ENCODE data around the gene STEAP1B. TPM values are rescaled to one million over a fixed set of nuclear protein-coding genes. Genes with fewer than 3 reads are reported as not detected.

STEAP1B gene
- total and polyA plus RNA-seq, 3 experiments from 2014 or later = 0.20 TPM; not detected in 2

- Mint-ChIP-seq H3K4me3 (no peak overlapping the region), H3K27me3 (peaks cover 0 to 5% of the 10 kb centered on the region in 2 donors), H3K4me1 (peaks cover 19 to 22% (median 19%) of the 10 kb centered on the region in 3 donors), H3K9me3 (peaks cover 0 to 3% (median 0%) of the 10 kb centered on the region in 5 donors), H3K36me3 (peaks cover 0 to 5% (median 2%) of the 10 kb centered on the region in 3 donors), H3K27ac (no peak overlapping the region)
- no peak for DNase-seq
- Histone ChIP-seq H3K4me1 (ENCODE audit: insufficient read depth, low read length) (peaks cover 10% of the 10 kb centered on the region), H3K27ac (ENCODE audit: low read depth, low read length) (no peak overlapping the region), H3K9me3 (ENCODE audit: low read length) (no peaks in the 10 kb centered on the region), H3K4me3 (ENCODE audit: low read length) (no peak overlapping the region), H3K36me3 (ENCODE audit: insufficient read depth, low read length) (no peaks in the 10 kb centered on the region), H3K27me3 (ENCODE audit: insufficient read depth, low read length, poor library complexity, severe bottlenecking) (no peaks in the 10 kb centered on the region)
- POLR2A ChIA-PET = no interaction called here
- CTCF ChIA-PET = no interaction called here
These were observed 93.3 kb downstream of the STEAP1B start for GRCh38 chr7:22406715-22407114.

GRCh38 chr7:22404421-22405023 is 95.5 kb downstream of the STEAP1B start:
- Histone ChIP-seq H3K4me1 (ENCODE audit: insufficient read depth, low read length) (peaks cover 10% of the 10 kb centered on the region), H3K4me3 (ENCODE audit: low read length) (no peak overlapping the region), H3K36me3 (ENCODE audit: insufficient read depth, low read length) (no peaks in the 10 kb centered on the region), H3K27me3 (ENCODE audit: insufficient read depth, low read length, poor library complexity, severe bottlenecking) (no peaks in the 10 kb centered on the region), H3K27ac (ENCODE audit: low read depth, low read length) (no peak overlapping the region), H3K9me3 (ENCODE audit: low read length) (no peaks in the 10 kb centered on the region)
- Mint-ChIP-seq H3K27ac (no peak overlapping the region), H3K4me3 (no peak overlapping the region), H3K4me1 (peaks cover 23 to 28% (median 24%) of the 10 kb centered on the region in 3 donors), H3K36me3 (peaks cover 0 to 5% (median 2%) of the 10 kb centered on the region in 3 donors), H3K9me3 (peaks cover 0 to 3% (median 0%) of the 10 kb centered on the region in 5 donors), H3K27me3 (no peaks in the 10 kb centered on the region)
- ChIA-PET POLR2A (no interaction called here), CTCF (no interaction called here)
- no peak for DNase-seq

- Histone ChIP-seq H3K4me3 (ENCODE audit: low read length) (no peak overlapping the region), H3K27ac (ENCODE audit: low read depth, low read length) (no peak overlapping the region), H3K9me3 (ENCODE audit: low read length) (no peaks in the 10 kb centered on the region), H3K4me1 (ENCODE audit: insufficient read depth, low read length) (peaks cover 10% of the 10 kb centered on the region), H3K36me3 (ENCODE audit: insufficient read depth, low read length) (no peaks in the 10 kb centered on the region), H3K27me3 (ENCODE audit: insufficient read depth, low read length, poor library complexity, severe bottlenecking) (no peaks in the 10 kb centered on the region)
- H3K4me3 Mint-ChIP-seq = peak overlapping the region in 1 of 7 donors; percentile 44
- peaks cover 0 to 3% (median 0%) of the 10 kb centered on the region in 5 donors for H3K9me3 Mint-ChIP-seq
- ChIA-PET CTCF (interaction anchor here (1.0 kb wide), 1 partner anchor 13 kb away, joined by 3 read pairs; no protein-coding TSS in a partner anchor), POLR2A (interaction anchor here (0.6 kb wide), 1 partner anchor 8 kb away, joined by 3 read pairs; no protein-coding TSS in a partner anchor)
- peaks cover 0 to 5% (median 2%) of the 10 kb centered on the region in 3 donors for H3K36me3 Mint-ChIP-seq
- H3K27ac Mint-ChIP-seq = peak overlapping the region in 5 of 8 donors; percentile 21 to 78 (median 52)
- peaks cover 23 to 28% (median 24%) of the 10 kb centered on the region in 3 donors for H3K4me1 Mint-ChIP-seq
- no peaks in the 10 kb centered on the region for H3K27me3 Mint-ChIP-seq
- DNase-seq = no peak
These were observed 96.6 kb downstream of the STEAP1B start for GRCh38 chr7:22403344-22403743.

- no peaks in the 10 kb centered on the region for H3K36me3 ChIP-seq (ENCODE audit: insufficient read depth, low read length)
- ChIA-PET POLR2A (no interaction called here), CTCF (no interaction called here)
- H3K9me3 ChIP-seq (ENCODE audit: low read length) = no peaks in the 10 kb centered on the region
- H3K4me3 Mint-ChIP-seq = peak overlapping the region in 6 of 7 donors; percentile 9 to 71 (median 46)
- no peak overlapping the region for H3K4me3 ChIP-seq (ENCODE audit: low read length)
- H3K36me3 Mint-ChIP-seq = peaks cover 0 to 2% (median 2%) of the 10 kb centered on the region in 3 donors
- no peaks in the 10 kb centered on the region for H3K27me3 ChIP-seq (ENCODE audit: insufficient read depth, low read length, poor library complexity, severe bottlenecking)
- no peaks in the 10 kb centered on the region for H3K27me3 Mint-ChIP-seq
- H3K27ac Mint-ChIP-seq = peak overlapping the region in 7 of 8 donors; percentile 54 to 88 (median 86)
- no peak overlapping the region for H3K27ac ChIP-seq (ENCODE audit: low read depth, low read length)
- peaks cover 10% of the 10 kb centered on the region for H3K4me1 ChIP-seq (ENCODE audit: insufficient read depth, low read length)
- peaks cover 23 to 28% (median 24%) of the 10 kb centered on the region in 3 donors for H3K4me1 Mint-ChIP-seq
- DNase-seq = no peak
- peaks cover 0 to 2% (median 0%) of the 10 kb centered on the region in 5 donors for H3K9me3 Mint-ChIP-seq
These were observed 97.7 kb downstream of the STEAP1B start for GRCh38 chr7:22402250-22402649.

GRCh38 chr7:22400936-22401553 is 98.9 kb downstream of the STEAP1B start:
- Histone ChIP-seq H3K36me3 (ENCODE audit: insufficient read depth, low read length) (no peaks in the 10 kb centered on the region), H3K27ac (ENCODE audit: low read depth, low read length) (no peak overlapping the region), H3K4me3 (ENCODE audit: low read length) (no peak overlapping the region), H3K27me3 (ENCODE audit: insufficient read depth, low read length, poor library complexity, severe bottlenecking) (no peaks in the 10 kb centered on the region), H3K9me3 (ENCODE audit: low read length) (no peaks in the 10 kb centered on the region), H3K4me1 (ENCODE audit: insufficient read depth, low read length) (peaks cover 10% of the 10 kb centered on the region)
- no peaks in the 10 kb centered on the region for H3K9me3 Mint-ChIP-seq
- H3K4me3 Mint-ChIP-seq = peak overlapping the region in 1 of 7 donors; percentile 9
- peak overlapping the region in 4 of 8 donors; percentile 37 to 73 (median 56) for H3K27ac Mint-ChIP-seq
- H3K36me3 Mint-ChIP-seq = peaks cover 0 to 2% (median 0%) of the 10 kb centered on the region in 3 donors
- ChIA-PET POLR2A (no interaction called here), CTCF (no interaction called here)
- peaks cover 23 to 28% (median 24%) of the 10 kb centered on the region in 3 donors for H3K4me1 Mint-ChIP-seq
- H3K27me3 Mint-ChIP-seq = no peaks in the 10 kb centered on the region
- no peak for DNase-seq

GRCh38 chr7:22400150-22400814 is 99.7 kb downstream of the STEAP1B start:
- DNase-seq = no peak
- Mint-ChIP-seq H3K27me3 (no peaks in the 10 kb centered on the region), H3K4me3 (no peak overlapping the region), H3K36me3 (peaks cover 0 to 2% (median 0%) of the 10 kb centered on the region in 3 donors), H3K9me3 (no peaks in the 10 kb centered on the region), H3K4me1 (peaks cover 23 to 28% (median 24%) of the 10 kb centered on the region in 3 donors), H3K27ac (peak overlapping the region in 1 of 8 donors; percentile 31)
- Histone ChIP-seq H3K27me3 (ENCODE audit: insufficient read depth, low read length, poor library complexity, severe bottlenecking) (no peaks in the 10 kb centered on the region), H3K4me3 (ENCODE audit: low read length) (no peak overlapping the region), H3K36me3 (ENCODE audit: insufficient read depth, low read length) (no peaks in the 10 kb centered on the region), H3K27ac (ENCODE audit: low read depth, low read length) (no peak overlapping the region), H3K9me3 (ENCODE audit: low read length) (no peaks in the 10 kb centered on the region), H3K4me1 (ENCODE audit: insufficient read depth, low read length) (peaks cover 10% of the 10 kb centered on the region)
- ChIA-PET CTCF (no interaction called here), POLR2A (no interaction called here)

GRCh38 chr7:22399546-22399945 is 100.4 kb downstream of the STEAP1B start:
- no peaks in the 10 kb centered on the region for H3K9me3 Mint-ChIP-seq
- Histone ChIP-seq H3K4me1 (ENCODE audit: insufficient read depth, low read length) (peaks cover 10% of the 10 kb centered on the region), H3K27ac (ENCODE audit: low read depth, low read length) (no peak overlapping the region), H3K27me3 (ENCODE audit: insufficient read depth, low read length, poor library complexity, severe bottlenecking) (no peaks in the 10 kb centered on the region), H3K36me3 (ENCODE audit: insufficient read depth, low read length) (no peaks in the 10 kb centered on the region), H3K9me3 (ENCODE audit: low read length) (no peaks in the 10 kb centered on the region), H3K4me3 (ENCODE audit: low read length) (no peak overlapping the region)
- POLR2A ChIA-PET = no interaction called here
- peaks cover 0 to 2% (median 0%) of the 10 kb centered on the region in 3 donors for H3K36me3 Mint-ChIP-seq
- H3K27me3 Mint-ChIP-seq = no peaks in the 10 kb centered on the region
- CTCF ChIA-PET = no interaction called here
- no peak overlapping the region for H3K4me3 Mint-ChIP-seq
- no peak overlapping the region for H3K27ac Mint-ChIP-seq
- DNase-seq = no peak
- H3K4me1 Mint-ChIP-seq = peaks cover 23 to 28% (median 24%) of the 10 kb centered on the region in 3 donors

- no peak overlapping the region for H3K4me3 ChIP-seq (ENCODE audit: low read length)
- ChIA-PET CTCF (no interaction called here), POLR2A (no interaction called here)
- no peaks in the 10 kb centered on the region for H3K9me3 ChIP-seq (ENCODE audit: low read length)
- Mint-ChIP-seq H3K9me3 (no peaks in the 10 kb centered on the region), H3K4me3 (no peak overlapping the region), H3K27me3 (no peaks in the 10 kb centered on the region), H3K36me3 (peaks cover 0 to 2% (median 0%) of the 10 kb centered on the region in 3 donors), H3K4me1 (peaks cover 23 to 28% (median 24%) of the 10 kb centered on the region in 3 donors), H3K27ac (peak overlapping the region in 2 of 8 donors; percentile 1 to 54)
- DNase-seq = no peak
- no peaks in the 10 kb centered on the region for H3K27me3 ChIP-seq (ENCODE audit: insufficient read depth, low read length, poor library complexity, severe bottlenecking)
- no peaks in the 10 kb centered on the region for H3K36me3 ChIP-seq (ENCODE audit: insufficient read depth, low read length)
- peaks cover 10% of the 10 kb centered on the region for H3K4me1 ChIP-seq (ENCODE audit: insufficient read depth, low read length)
- no peak overlapping the region for H3K27ac ChIP-seq (ENCODE audit: low read depth, low read length)
These were observed 100.9 kb downstream of the STEAP1B start for GRCh38 chr7:22399091-22399490.
